Smooth muscle cell of the pulmonary artery (primary cell): ENCODE data around the gene ARL13B. TPM values are rescaled to one million over a fixed set of nuclear protein-coding genes. Genes with fewer than 3 reads are reported as not detected.

Experiments used
- total RNA-seq: library from RNA; depleted of rRNA; stranded (reverse); fragments of >200 nt; gene quantifications from 2 replicates; pipeline ENCODE4 v1.2.3, GENCODE V29; 2014

ARL13B gene
- 7.1 and 9.5 TPM in 2 replicates for total RNA-seq

DNA sequence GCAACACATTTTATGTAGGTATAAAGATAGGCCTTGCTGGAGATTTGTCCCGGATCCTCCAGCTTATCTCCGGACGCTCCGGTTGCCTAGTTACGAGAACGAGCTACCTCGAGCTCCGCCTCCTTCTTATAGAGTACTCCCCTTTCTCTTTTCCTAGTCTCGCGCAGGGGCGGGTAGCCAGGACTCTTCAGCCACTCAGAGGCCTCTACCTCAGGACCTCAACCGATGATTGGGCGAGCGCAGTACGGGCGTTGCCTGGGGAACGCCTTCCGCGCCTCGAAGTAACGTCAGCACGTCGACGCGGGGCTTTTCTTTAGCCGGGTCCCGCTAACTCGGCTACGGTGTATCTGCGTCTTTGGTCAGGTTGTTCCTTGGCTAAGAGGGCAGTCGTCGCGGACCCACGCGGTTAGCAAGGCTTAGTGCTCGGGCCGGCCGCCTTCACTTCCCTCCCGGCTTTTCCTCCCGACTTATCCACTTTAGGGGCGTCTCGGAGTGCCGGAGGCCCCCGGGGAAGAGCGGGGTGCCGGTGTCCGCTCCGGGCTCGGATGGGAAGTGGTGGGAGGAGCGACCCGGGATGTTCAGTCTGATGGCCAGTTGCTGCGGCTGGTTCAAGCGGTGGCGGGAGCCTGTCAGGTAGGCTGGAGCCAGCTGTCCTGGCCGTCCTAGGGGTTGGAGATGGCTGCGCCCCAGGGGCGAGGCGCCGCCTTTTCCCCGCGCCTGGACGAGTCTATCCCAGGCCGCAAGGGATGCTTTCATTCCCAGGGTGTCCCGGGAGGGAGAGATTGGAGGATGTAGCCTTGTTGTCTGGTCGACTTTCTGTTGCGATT lies at the start of gene ARL13B:
Gene ARL13B, plus strand, starts transcription at position 306 of the 827 bp plus-strand sequence. Its CDS starts 269 bp downstream, at position 575.

DNA sequence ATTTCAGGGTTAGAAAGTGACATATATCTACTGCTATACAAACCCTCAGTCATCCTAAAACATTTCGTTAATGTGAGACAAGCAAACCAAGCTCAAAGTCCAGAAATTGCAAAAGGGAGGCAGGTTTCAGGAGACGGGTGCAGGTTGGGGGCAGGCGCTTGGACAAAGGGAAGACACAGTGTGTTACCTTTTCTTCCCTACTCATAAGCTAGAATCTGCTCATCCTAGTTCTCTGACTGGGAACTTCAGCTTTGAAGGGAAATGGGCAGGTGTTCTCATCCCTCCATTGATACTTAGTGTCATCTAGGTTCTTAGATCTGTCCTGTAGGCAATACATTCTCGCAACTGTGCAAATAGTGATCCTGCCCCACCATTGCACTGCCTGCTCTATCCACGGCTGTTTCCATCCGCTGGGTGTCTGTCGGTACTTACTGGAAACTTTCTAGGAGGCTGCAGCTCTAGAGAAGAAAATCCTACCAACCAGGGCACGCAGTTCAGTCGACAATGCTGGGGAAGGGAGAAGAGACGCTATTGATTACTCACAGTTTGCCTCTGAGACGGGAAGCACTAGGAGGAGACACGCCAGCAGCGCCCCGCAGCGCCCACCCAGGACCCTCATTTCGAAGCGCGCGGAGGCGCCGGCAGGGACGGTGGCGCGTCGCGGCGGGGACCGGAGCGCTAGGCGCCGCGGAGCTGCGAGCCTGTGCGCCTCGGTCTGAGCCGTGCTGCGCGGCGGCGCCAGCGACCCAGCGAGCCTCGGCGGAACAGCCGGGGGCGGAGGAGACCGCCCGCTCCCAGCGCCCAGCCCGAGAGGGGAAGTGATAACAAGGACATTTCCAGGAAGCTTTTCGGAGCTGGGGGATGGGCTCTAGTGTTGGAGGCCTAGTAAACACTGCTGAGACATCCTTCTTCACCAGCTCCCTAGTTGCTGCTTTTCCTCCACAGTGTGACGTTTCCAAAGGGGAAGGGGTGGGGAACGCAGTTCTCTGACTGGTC lies 6.5 kb upstream of the ARL13B start, which contains the start of gene PROS1:
Gene PROS1, minus strand, starts transcription at position 766 of the 996 bp plus-strand sequence. Its CDS starts 147 bp downstream, at position 619.

DNA sequence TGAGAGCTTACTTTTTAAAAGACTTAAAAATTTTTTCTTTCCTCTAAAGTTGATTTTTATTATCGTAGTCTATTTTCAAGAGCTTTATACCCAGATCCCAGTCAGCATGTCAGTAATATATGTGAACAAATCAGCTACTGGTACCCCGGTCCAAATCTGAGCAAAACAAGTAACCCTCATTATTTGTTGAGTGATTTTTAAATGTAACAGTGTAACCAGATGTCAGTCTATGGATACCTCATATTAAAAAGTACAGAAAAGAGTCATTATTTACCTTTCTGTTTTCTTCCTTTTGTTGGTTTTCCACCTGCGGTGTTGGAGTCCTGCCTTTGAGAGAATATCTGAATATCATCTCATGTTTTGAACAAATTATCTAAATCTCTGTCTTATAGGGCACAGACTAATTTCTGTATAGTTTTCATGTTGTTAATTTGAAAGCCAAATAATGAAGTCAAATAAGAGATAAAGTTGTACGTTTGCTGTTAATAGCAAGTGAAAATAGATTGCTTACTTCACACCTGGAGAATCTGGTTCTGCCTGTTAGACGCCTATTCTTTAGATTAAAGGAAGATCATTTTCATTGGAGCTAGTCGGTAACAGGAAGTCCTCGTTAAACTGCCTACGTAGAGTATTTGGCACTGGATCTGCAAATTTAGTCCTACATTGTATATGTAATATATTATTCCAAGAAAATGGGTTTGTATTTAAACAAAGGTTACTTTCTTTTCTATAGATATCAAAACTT lies 48.3 kb downstream of the ARL13B start, which contains the start of gene STX19:
Gene STX19, minus strand, starts transcription at position 505 of the 745 bp plus-strand sequence. CDS start 13,328 bp downstream, outside the sequence.

DNA sequence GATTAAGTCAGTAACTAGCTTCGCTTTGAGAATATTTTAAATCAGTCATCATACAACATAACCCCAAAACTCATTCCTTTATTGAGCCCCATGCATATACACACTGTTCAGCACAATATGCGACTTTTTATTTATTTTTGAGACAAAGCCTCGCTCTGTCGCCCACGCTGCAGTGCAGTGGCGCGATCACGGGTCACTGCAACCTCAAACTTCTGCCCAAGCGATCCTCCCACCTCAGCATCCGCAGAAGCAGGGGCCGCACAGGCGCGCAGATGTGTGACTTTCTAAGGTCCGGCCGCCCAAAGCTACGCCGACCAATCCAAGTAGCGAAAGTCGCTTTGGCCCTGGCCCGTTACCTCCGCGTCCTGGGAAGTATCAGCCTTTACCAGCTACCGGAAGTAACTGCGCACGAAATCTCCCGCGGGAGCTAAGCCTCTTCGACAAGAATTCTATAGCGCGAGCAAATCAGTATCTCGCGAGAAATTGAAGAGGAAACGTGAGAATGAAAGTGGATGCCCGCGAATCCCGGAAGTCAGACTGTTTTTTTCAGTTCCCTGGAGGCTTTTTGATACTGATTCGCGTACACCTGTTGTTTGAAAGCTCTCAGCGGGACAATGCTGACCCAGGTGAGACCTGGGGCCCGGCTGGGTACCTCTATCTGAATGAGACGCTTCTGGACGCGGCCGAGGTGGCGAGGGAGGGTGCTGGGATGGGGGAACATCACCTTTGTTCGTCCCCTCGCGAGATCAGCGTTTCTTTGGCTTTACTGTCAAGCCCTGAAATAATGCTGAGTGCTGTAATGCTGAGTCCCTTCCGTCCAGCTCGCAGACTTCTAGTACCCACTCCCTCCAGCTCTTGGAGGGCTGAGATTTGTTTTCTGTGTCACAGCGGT lies 82.8 kb downstream of the ARL13B start, which contains the start of the genes DHFR2 and NSUN3:
Gene DHFR2, minus strand, starts transcription at position 404 of the 892 bp plus-strand sequence. CDS start 1,405 bp downstream, outside the sequence.
Gene NSUN3, plus strand, starts transcription at position 549 of the 892 bp plus-strand sequence. Its CDS starts 66 bp downstream, at position 615.

Other genes with a start within 250 kb of the ARL13B start
- gene PROS1, start 6.3 kb upstream of the ARL13B start, total RNA-seq, result 18.4 and 72.8 TPM in 2 replicates
- 0.07 and 0.10 TPM in 2 replicates for gene STX19, start 48.4 kb downstream of the ARL13B start, total RNA-seq
- gene DHFR2, start 82.8 kb downstream of the ARL13B start, total RNA-seq, result 4.3 and 4.4 TPM in 2 replicates
- gene NSUN3, start 82.9 kb downstream of the ARL13B start, total RNA-seq, result 19.5 and 22.0 TPM in 2 replicates